Jurkat, Clone E6-1 (cell line): ENCODE results near the gene MRPS5.
A peak's percentile ranks its signal among the peaks of the same experiment; 100 is the strongest.

Experiments
- DNase-seq: peaks from one replicate; pipeline ENCODE4 v3.0.0-alpha.2; 2011; ENCODE audit warnings: low read depth, low spot score
- H3K4me3 ChIP-seq: 2 replicates; pipeline ENCODE4 v1.5.1; 2011; ENCODE audit warnings: mild to moderate bottlenecking, low read length, control low read depth, moderate library complexity

MRPS5 gene

GRCh38 chr2:95052307-95052706 is 69.3 kb downstream of the MRPS5 start:
- DNase-seq: no peak
- no peak overlapping the region for H3K4me3 ChIP-seq

GRCh38 chr2:95051626-95052025 is 70.0 kb downstream of the MRPS5 start:
- peak; percentile 87 for DNase-seq
- no peak overlapping the region; the same call in 1 of the 2 replicates for H3K4me3 ChIP-seq

- DNase-seq: no peak
- no peak overlapping the region for H3K4me3 ChIP-seq
Observed at GRCh38 chr2:95050385-95051300, 71.0 kb downstream of the MRPS5 start.

GRCh38 chr2:95049961-95050360 is 71.6 kb downstream of the MRPS5 start:
- no peak for DNase-seq

GRCh38 chr2:95049683-95049955 is 72.0 kb downstream of the MRPS5 start:
- no peak for DNase-seq

More at GRCh38 chr2:95049961-95050360, 71.6 kb downstream of the MRPS5 start:
- H3K4me3 ChIP-seq: no peak overlapping the region

GRCh38 chr2:95048825-95049682 is 72.6 kb downstream of the MRPS5 start:
- no peak for DNase-seq
- H3K4me3 ChIP-seq: no peak overlapping the region

More at GRCh38 chr2:95049683-95049955, 72.0 kb downstream of the MRPS5 start:
- no peak overlapping the region for H3K4me3 ChIP-seq

GRCh38 chr2:95047629-95048510 is 73.7 kb downstream of the MRPS5 start:
- H3K4me3 ChIP-seq: no peak overlapping the region
- DNase-seq: no peak

GRCh38 chr2:95046371-95047112 is 75.1 kb downstream of the MRPS5 start:
- no peak overlapping the region for H3K4me3 ChIP-seq
- DNase-seq: no peak

GRCh38 chr2:95044601-95045000 is 77.0 kb downstream of the MRPS5 start:
- H3K4me3 ChIP-seq: no peak overlapping the region
- no peak for DNase-seq

- DNase-seq: peak; percentile 74
- H3K4me3 ChIP-seq: no peak overlapping the region
Observed at GRCh38 chr2:95043300-95044093, 78.1 kb downstream of the MRPS5 start.

- DNase-seq: no peak
- no peak overlapping the region for H3K4me3 ChIP-seq
Observed at GRCh38 chr2:95042472-95043271, 78.9 kb downstream of the MRPS5 start.

GRCh38 chr2:95041824-95042442 is 79.7 kb downstream of the MRPS5 start:
- DNase-seq: no peak
- no peak overlapping the region for H3K4me3 ChIP-seq

GRCh38 chr2:95041060-95041823 is 80.4 kb downstream of the MRPS5 start:
- DNase-seq: no peak
- H3K4me3 ChIP-seq: no peak overlapping the region

GRCh38 chr2:95040426-95040825 is 81.2 kb downstream of the MRPS5 start:
- H3K4me3 ChIP-seq: no peak overlapping the region
- no peak for DNase-seq

GRCh38 chr2:95039978-95040377 is 81.6 kb downstream of the MRPS5 start:
- no peak for DNase-seq
- no peak overlapping the region for H3K4me3 ChIP-seq

GRCh38 chr2:95039363-95039762 is 82.2 kb downstream of the MRPS5 start:
- no peak for DNase-seq
- no peak overlapping the region for H3K4me3 ChIP-seq
